Mucosa of rectum (tissue), 2 donors: ENCODE data around the gene RFTN1.

Experiments
- H3K27ac ChIP-seq, 2 donors: one replicate each; pipeline ENCODE4 v1.7.0; 2013; ENCODE audit warnings: inconsistent platforms in 2 of 2, low read depth in 2 of 2, low read length in 2 of 2
- H3K27me3 ChIP-seq, 2 donors: one replicate each; pipeline ENCODE4 v1.7.0; 2013; ENCODE audit warnings: low read length in 2 of 2; ENCODE audit not compliant: control insufficient read depth in 2 of 2, insufficient read depth in 2 of 2
- H3K36me3 ChIP-seq, 2 donors: one replicate each; pipeline ENCODE4 v1.7.0; 2013; ENCODE audit warnings: low read length in 2 of 2; ENCODE audit not compliant: control insufficient read depth in 2 of 2, insufficient read depth in 2 of 2
- H3K4me1 ChIP-seq, 2 donors: one replicate each; pipeline ENCODE4 v1.7.0; 2013; ENCODE audit warnings: low read length in 2 of 2, mild to moderate bottlenecking in 1 of 2; ENCODE audit not compliant: control insufficient read depth in 2 of 2, insufficient read depth in 2 of 2
- H3K4me3 ChIP-seq, 2 donors: one replicate each; pipeline ENCODE4 v1.7.0; 2013; ENCODE audit warnings: low read length in 2 of 2
- H3K9ac ChIP-seq, 2 donors: one replicate each; pipeline ENCODE4 v1.7.0; 2013; ENCODE audit warnings: low read length in 2 of 2, low read depth in 1 of 2, mild to moderate bottlenecking in 1 of 2
- H3K9me3 ChIP-seq, 2 donors: one replicate each; pipeline ENCODE4 v1.7.0; 2013; ENCODE audit warnings: low read length in 2 of 2; ENCODE audit not compliant: control insufficient read depth in 2 of 2
- donor health status: healthy.
- donor health status: Normal muscosa, but diverticular disease.

Gene RFTN1

DNA sequence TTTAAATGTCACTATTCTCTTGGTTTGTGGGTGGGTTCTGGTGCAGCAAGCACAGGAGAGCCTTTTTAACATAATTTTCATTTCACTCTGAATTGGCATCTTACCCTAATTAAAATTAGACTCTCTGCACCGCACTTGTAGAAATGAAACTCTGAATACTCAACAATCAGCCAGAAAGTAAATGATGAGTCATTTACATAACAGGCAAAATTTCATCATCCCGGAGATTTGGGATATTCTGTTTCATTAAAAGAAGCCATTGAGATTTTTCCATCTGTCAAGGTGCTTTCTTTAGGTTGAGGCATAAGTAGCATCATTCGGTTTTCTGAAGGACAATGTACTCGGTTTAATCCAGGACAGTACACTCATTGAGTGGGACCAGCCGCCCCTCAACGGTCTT is 111.0 kb downstream of the RFTN1 start:
- no peak overlapping the region for H3K9ac ChIP-seq
- H3K9me3 ChIP-seq: no peaks in the 10 kb centered on the region
- H3K27me3 ChIP-seq: no peaks in the 10 kb centered on the region
- H3K4me3 ChIP-seq: no peak overlapping the region
- H3K4me1 ChIP-seq: no peaks in the 10 kb centered on the region
- no peak overlapping the region for H3K27ac ChIP-seq
- no peaks in the 10 kb centered on the region for H3K36me3 ChIP-seq

DNA sequence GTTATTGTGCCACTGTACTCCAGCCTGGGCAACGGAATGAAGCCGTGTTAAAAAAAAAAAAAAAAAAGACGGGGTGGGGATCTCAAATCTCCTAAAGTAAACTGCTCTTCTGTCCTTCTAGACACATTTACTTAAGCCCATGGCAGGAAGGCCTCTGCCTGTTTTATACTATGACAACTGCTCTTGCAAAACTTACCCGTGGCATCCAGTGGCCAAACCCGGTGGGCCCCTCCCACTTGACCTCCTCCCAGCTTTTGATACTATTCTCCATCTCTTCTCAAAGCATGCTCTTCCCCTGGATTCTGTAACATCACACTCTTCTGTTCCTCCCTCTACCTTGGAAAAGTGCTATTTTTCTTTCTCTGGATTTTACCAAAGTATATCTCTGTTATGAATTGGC is 112.2 kb downstream of the RFTN1 start:
- H3K27ac ChIP-seq: no peak overlapping the region
- H3K9ac ChIP-seq: no peak overlapping the region
- no peak overlapping the region for H3K4me3 ChIP-seq
- no peaks in the 10 kb centered on the region for H3K4me1 ChIP-seq
- H3K9me3 ChIP-seq: no peaks in the 10 kb centered on the region
- no peaks in the 10 kb centered on the region for H3K27me3 ChIP-seq
- no peaks in the 10 kb centered on the region for H3K36me3 ChIP-seq

DNA sequence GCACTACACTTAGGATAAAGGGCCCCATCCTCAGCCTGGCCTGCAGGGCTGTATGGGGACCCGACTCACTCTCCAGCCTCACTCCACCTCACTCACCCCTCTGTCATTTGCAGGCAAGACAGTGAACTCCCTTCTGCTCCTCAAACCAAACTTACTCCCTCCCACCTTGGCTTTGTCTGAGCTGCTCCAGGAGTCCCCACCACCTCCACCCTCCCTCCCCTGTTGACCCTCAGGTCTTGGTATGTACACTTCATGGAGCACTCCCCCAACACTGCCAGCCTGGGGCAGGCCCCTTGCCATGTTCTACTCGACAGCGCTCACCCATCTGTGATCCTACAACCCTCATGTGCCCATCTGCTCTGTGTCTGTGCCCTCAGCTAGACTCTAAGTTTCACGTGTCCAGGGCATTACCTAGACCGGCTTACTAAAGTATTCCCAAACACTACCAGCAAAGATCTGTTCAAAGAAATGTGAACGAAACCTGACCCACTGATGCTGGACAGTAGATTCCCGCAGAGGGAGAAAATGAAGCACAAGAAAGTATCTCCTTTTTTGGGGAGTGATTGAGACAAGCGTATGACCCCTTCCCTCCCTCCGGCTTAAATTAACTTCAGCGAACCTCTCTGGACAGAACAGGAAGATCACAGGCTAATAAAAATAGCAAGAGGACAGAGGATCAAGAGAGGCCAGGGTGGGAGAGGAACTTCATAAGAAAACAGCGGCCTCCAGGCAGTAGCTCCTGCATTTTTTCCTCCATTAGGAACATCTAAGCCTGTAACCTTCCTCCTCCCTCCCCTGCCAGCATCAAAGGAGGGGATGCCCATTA is 113.2 kb downstream of the RFTN1 start:
- Histone ChIP-seq H3K36me3 (no peaks in the 10 kb centered on the region), H3K4me3 (no peak overlapping the region), H3K9me3 (no peaks in the 10 kb centered on the region), H3K9ac (no peak overlapping the region), H3K4me1 (no peaks in the 10 kb centered on the region), H3K27me3 (no peaks in the 10 kb centered on the region), H3K27ac (peak overlapping the region; percentile 3 to 42)

DNA sequence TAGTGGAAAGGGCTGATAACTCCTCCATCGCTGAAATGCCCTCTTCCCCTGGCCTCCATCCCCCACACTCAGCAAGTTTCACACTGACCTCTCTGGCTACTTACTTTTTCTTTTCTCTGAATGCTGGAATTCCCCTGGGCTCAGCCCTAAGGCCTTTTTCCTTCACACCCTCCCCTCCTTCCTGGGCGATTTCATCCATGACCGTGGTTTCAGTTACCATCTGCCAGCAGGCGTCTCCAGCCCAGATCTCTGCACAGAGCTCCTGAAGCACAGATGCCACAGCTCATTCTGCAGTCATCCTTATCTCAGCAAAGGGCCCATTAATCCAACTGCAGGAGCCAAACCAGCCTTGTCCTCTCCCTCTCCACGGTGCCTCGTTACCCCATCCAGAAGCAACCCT is 114.0 kb downstream of the RFTN1 start:
- no peaks in the 10 kb centered on the region for H3K9me3 ChIP-seq
- no peaks in the 10 kb centered on the region for H3K36me3 ChIP-seq
- no peak overlapping the region for H3K4me3 ChIP-seq
- H3K27ac ChIP-seq: peak overlapping the region; percentile 6 to 32
- no peak overlapping the region for H3K9ac ChIP-seq
- no peaks in the 10 kb centered on the region for H3K4me1 ChIP-seq
- no peaks in the 10 kb centered on the region for H3K27me3 ChIP-seq

DNA sequence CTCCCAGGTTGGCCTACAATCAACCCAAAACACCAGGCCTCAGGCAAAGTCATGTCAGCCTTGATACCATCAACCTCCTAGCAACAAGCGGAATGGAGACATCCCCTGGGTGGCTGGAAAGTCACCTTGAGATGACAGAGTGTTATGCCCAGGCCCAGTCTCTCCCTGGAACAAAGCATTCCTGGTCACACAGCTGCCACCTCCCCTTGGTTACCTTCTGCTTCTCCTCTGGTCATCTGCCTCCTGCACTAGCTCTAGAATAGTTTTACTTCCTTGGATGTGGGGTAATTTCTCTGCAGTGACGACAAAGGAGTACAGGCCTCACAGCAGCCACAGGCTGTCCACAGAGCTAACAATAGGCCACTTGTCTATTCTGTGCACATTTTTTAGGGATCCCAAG is 114.9 kb downstream of the RFTN1 start:
- Histone ChIP-seq H3K36me3 (no peaks in the 10 kb centered on the region), H3K4me1 (no peaks in the 10 kb centered on the region), H3K9me3 (no peaks in the 10 kb centered on the region), H3K27me3 (no peaks in the 10 kb centered on the region), H3K9ac (no peak overlapping the region), H3K27ac (peak overlapping the region in 1 of 2 donors; percentile 23), H3K4me3 (no peak overlapping the region)

DNA sequence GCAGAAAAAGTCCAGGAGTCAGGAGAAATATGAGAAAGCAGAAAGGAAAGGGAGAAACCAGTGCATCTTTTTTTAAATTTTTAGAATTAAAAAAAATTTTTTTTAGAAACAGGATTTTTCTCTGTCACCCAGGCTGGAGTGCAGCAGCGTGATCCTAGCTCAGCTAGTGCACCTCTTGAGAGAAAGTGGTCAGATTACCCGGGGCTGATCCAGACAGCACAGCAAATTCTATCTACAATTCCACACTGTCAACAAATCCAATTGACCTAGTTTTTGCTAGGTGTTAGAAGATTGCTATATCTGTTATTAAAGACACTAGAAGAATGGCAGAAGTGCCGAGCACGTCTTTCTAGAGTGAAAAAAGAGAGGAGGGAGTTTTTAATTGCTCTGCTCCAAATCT is 117.3 kb downstream of the RFTN1 start:
- Histone ChIP-seq H3K27me3 (no peaks in the 10 kb centered on the region), H3K4me1 (peaks cover 0 to 3% of the 10 kb centered on the region in 2 donors), H3K9me3 (no peaks in the 10 kb centered on the region), H3K36me3 (no peaks in the 10 kb centered on the region), H3K27ac (no peak overlapping the region), H3K4me3 (no peak overlapping the region), H3K9ac (no peak overlapping the region)

DNA sequence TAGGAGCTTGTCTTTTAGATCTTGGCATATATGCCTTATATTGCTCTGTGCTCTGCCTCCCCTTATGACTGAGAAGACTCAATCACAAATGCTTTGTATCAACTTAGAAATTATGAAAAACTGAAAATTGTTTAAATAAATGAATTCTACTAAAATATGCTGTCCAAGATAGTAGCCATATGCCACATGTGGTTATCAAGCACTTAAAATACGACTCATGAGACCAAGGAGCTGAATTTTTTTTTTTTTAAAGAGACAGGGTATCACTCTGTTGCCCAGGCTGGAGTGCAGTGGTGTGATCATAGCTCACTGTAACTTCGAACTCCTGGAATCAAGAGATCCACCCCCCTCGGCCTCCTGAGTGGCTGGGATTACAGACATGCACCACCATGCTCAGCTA is 118.3 kb downstream of the RFTN1 start:
- Histone ChIP-seq H3K9ac (no peak overlapping the region), H3K4me3 (no peak overlapping the region), H3K4me1 (peaks cover 0 to 3% of the 10 kb centered on the region in 2 donors), H3K27me3 (no peaks in the 10 kb centered on the region), H3K27ac (no peak overlapping the region), H3K36me3 (no peaks in the 10 kb centered on the region), H3K9me3 (no peaks in the 10 kb centered on the region)

DNA sequence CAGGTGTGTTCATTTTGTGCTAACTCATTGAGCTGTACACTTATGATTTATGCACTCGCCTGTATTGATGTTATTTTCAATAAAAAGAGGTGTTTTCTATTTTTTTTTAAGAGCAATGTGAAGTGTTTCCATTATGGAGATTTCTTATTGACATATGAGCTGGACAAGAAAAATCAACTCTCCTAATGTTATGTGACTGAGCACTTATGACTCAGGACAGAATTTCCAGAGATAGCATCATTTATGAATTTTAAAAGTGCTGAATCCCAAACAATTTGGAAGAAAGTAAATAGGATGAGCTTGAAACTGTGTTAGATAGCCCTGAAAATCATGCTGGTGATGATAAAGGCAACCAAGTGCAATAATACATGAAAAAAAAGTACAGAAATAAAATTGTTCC is 118.9 kb downstream of the RFTN1 start:
- Histone ChIP-seq H3K27ac (no peak overlapping the region), H3K9ac (no peak overlapping the region), H3K36me3 (no peaks in the 10 kb centered on the region), H3K4me1 (peaks cover 0 to 3% of the 10 kb centered on the region in 2 donors), H3K27me3 (no peaks in the 10 kb centered on the region), H3K9me3 (no peaks in the 10 kb centered on the region), H3K4me3 (no peak overlapping the region)

DNA sequence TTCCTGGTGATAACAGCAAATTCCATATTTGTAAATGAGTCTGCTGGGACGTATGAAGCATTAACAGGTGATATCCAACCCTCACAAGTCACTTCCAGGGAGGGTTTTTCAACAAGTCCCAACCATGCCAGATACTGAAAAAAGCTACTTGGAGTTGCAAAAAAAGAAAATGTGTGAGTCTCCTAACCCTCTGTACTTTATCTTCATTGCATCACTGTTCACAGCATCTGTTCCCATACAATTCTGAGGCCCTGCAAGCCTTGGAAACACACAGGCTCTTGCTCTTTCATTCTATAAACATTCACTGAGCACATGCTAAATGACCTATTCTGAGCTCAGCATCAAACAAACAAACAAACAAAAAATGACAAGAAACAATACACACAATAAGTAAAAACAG is 120.8 kb downstream of the RFTN1 start:
- Histone ChIP-seq H3K9me3 (no peaks in the 10 kb centered on the region), H3K27me3 (no peaks in the 10 kb centered on the region), H3K36me3 (no peaks in the 10 kb centered on the region), H3K4me3 (no peak overlapping the region), H3K9ac (no peak overlapping the region), H3K27ac (no peak overlapping the region), H3K4me1 (peaks cover 0 to 3% of the 10 kb centered on the region in 2 donors)

DNA sequence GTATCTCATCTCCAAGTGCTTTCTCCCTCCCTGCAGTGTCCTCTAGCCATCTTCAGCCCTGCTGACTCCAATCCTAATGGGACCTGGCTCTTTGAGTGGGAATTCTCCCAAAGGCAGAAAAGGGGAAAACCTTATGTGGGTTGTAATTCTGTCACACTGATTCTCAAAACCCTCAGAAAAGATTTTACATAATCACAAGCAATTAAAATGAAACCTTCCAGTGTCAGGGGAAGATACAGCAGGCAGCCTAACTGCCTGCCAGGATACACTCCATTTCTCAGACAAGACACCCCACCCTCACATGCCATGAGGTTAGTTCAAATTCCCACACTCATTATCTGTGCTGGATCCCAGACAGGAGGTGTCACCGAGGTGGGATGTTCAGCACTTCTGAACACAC is 121.4 kb downstream of the RFTN1 start:
- no peaks in the 10 kb centered on the region for H3K27me3 ChIP-seq
- H3K27ac ChIP-seq: peak overlapping the region in 1 of 2 donors; percentile 51
- no peaks in the 10 kb centered on the region for H3K36me3 ChIP-seq
- H3K4me3 ChIP-seq: no peak overlapping the region
- no peaks in the 10 kb centered on the region for H3K9me3 ChIP-seq
- H3K9ac ChIP-seq: no peak overlapping the region
- peaks cover 0 to 3% of the 10 kb centered on the region in 2 donors for H3K4me1 ChIP-seq
